ENCODE results near the gene DHDH. TPM values are rescaled to one million over a fixed set of nuclear protein-coding genes. Genes with fewer than 3 reads are reported as not detected.
"Not testable (repeated sequence)": the region's sequence is repeated elsewhere in the genome, so short reads cannot be mapped to it uniquely, and the experiment has no call there.

Gene DHDH
- total and polyA plus RNA-seq, 2 of the 13 experiments (the other 11 are each of a cell fraction or from before 2014, with no cell fraction given), result 0.13 to 0.91 TPM

- H3K4me2 ChIP-seq (ENCODE audit: low read depth, low read length); H3K9ac ChIP-seq (ENCODE audit: insufficient read depth, low read depth, low read length); FAIRE-seq; in situ Hi-C loops (cut with HindIII; ENCODE audit: extremely low pct_ligation_motif_present, low pct_unique_long_range_greater_than_20kb); H3K4me3 ChIP-seq (replicated peaks in 1 of 3; ENCODE audit: insufficient read depth in 1 of 3, low read depth in 2 of 3, low read length in 3 of 3); H3K9me3 ChIP-seq (ENCODE audit: low read length); BruUV-seq (replicated peaks); DNase-seq (ENCODE audit: low spot score); H3K27me3 ChIP-seq (ENCODE audit: control insufficient read depth in 1 of 2, insufficient read depth in 2 of 2, low read length in 2 of 2); H2AFZ ChIP-seq (ENCODE audit: low read length); H3K79me2 ChIP-seq (ENCODE audit: insufficient read depth, low read length); CTCF ChIA-PET (ENCODE audit: low intra/inter-chr PET ratio, low total read pairs); ATAC-seq; POLR2A ChIA-PET; intact Hi-C loops (cut with micrococcal nuclease; ENCODE audit: unreplicated experiment); H3K27ac ChIP-seq (ENCODE audit: extremely low read length, insufficient read depth, low read length); H4K20me1 ChIP-seq (ENCODE audit: insufficient read depth, low read length); TF ChIP-seq ATF7 (CRISPR knock-in tag; IDR thresholded peaks at IDR 0.05): not testable (repeated sequence)
- H3K36me3 ChIP-seq (replicated peaks in 1 of 2; ENCODE audit: control insufficient read depth in 1 of 2, insufficient read depth in 2 of 2, low read length in 2 of 2), result peaks cover 20 to 57% of the 10 kb centered on the region in 2 experiments
- peaks cover 22% of the 10 kb centered on the region for H3K4me1 ChIP-seq (ENCODE audit: insufficient read depth, low read length)
- 0 out of 2 replicates have a peak, but pooled peaks have one; percentile 18 for TF ChIP-seq ATF7 (IDR thresholded peaks at IDR 0.05)
- 98% methylated on average over 11 of the region's 11 CpGs for WGBS (ENCODE audit: low lambda C conversion rate)
Measured at GRCh38 chr19:48909424-48910077, 23.9 kb upstream of the DHDH start.

- H2AFZ ChIP-seq (ENCODE audit: low read length), result no peak overlapping the region
- peaks cover 18 to 54% of the 10 kb centered on the region in 2 experiments for H3K36me3 ChIP-seq (replicated peaks in 1 of 2; ENCODE audit: control insufficient read depth in 1 of 2, insufficient read depth in 2 of 2, low read length in 2 of 2)
- no peak overlapping the region for H3K9ac ChIP-seq (ENCODE audit: insufficient read depth, low read depth, low read length)
- WGBS (ENCODE audit: low lambda C conversion rate), result 94% methylated on average over 2 of the region's 2 CpGs
- ChIA-PET CTCF (ENCODE audit: low intra/inter-chr PET ratio, low total read pairs) (no interaction called here), POLR2A (no interaction called here)
- no peak for TF ChIP-seq POLR2AphosphoS5 (IDR thresholded peaks at IDR 0.05; ENCODE audit: low read depth, low read length)
- 0 out of 2 replicates have a peak, but pooled peaks have one; percentile 27 for TF ChIP-seq ZNF629 (CRISPR knock-in tag; conservative IDR thresholded peaks at IDR 0.05)
- no peak for TF ChIP-seq TCF7L2 (IDR thresholded peaks at IDR 0.05; ENCODE audit: low read depth, low read length)
- TF ChIP-seq ZFP36 (IDR thresholded peaks at IDR 0.05; ENCODE audit: borderline replicate concordance, low read depth, low read length, partially characterized antibody), result peak; percentile 87
- TF ChIP-seq HNF1A (IDR thresholded peaks at IDR 0.05; ENCODE audit: low read depth), result no peak
- no peak for TF ChIP-seq HNF1A (CRISPR knock-in tag; IDR thresholded peaks at IDR 0.05; ENCODE audit: borderline replicate concordance)
- no peak for TF ChIP-seq ATRX (CRISPR knock-in tag; IDR thresholded peaks at IDR 0.05; ENCODE audit: borderline replicate concordance)
- no peak for TF ChIP-seq ZNF557 (CRISPR knock-in tag; IDR thresholded peaks at IDR 0.05)
- no peak for TF ChIP-seq ZNF260 (CRISPR knock-in tag; IDR thresholded peaks at IDR 0.05; ENCODE audit: borderline replicate concordance, low read depth)
- TF ChIP-seq NPAS2 (CRISPR knock-in tag; IDR thresholded peaks at IDR 0.05; ENCODE audit: borderline replicate concordance), result no peak
- H3K4me1 ChIP-seq (ENCODE audit: insufficient read depth, low read length), result peaks cover 22% of the 10 kb centered on the region
- no peak overlapping the region for H3K27ac ChIP-seq (ENCODE audit: extremely low read length, insufficient read depth, low read length)
- H3K9me3 ChIP-seq (ENCODE audit: low read length), result no peaks in the 10 kb centered on the region
- intact Hi-C loops (cut with micrococcal nuclease; ENCODE audit: unreplicated experiment), result no loop called here
- no peak for FAIRE-seq
- in situ Hi-C loops (cut with HindIII; ENCODE audit: extremely low pct_ligation_motif_present, low pct_unique_long_range_greater_than_20kb), result no loop called here
- H3K4me2 ChIP-seq (ENCODE audit: low read depth, low read length), result no peak overlapping the region
- no peaks in the 10 kb centered on the region for H3K27me3 ChIP-seq (ENCODE audit: control insufficient read depth in 1 of 2, insufficient read depth in 2 of 2, low read length in 2 of 2)
- H3K4me3 ChIP-seq (replicated peaks in 1 of 3; ENCODE audit: insufficient read depth in 1 of 3, low read depth in 2 of 3, low read length in 3 of 3), result no peak overlapping the region
- BruUV-seq (replicated peaks), result no TSS peak
- no peaks in the 10 kb centered on the region for H4K20me1 ChIP-seq (ENCODE audit: insufficient read depth, low read length)
- no peaks in the 10 kb centered on the region for H3K79me2 ChIP-seq (ENCODE audit: insufficient read depth, low read length)
- no peak for ATAC-seq
- no peak for DNase-seq (ENCODE audit: low spot score)
Measured at GRCh38 chr19:48910803-48911202, 22.7 kb upstream of the DHDH start.
